ENCODE measurements around the gene PRKCB. TPM values are rescaled to one million over a fixed set of nuclear protein-coding genes. Genes with fewer than 3 reads are reported as not detected.

PRKCB gene
- total and polyA plus RNA-seq, 12 donors, result 0.30 to 8.8 (median 1.1) TPM

GRCh38 chr16:23856251-23856709 is 20.5 kb downstream of the PRKCB start:
- WGBS, 2 donors, result 79 to 81% methylated on average over 2 of the region's 2 CpGs
- intact Hi-C loops (cut with DNase I), result no loop called here
- no peak for TF ChIP-seq CTCF (IDR thresholded peaks at IDR 0.05)

GRCh38 chr16:23857256-23857880 is 21.6 kb downstream of the PRKCB start:
- no peaks in the 10 kb centered on the region for H3K9me3 ChIP-seq
- H3K4me1 ChIP-seq, result peaks cover 0 to 90% (median 0%) of the 10 kb centered on the region in 9 donors
- no peaks in the 10 kb centered on the region for H3K36me3 ChIP-seq
- peak in 3 of 8 donors; percentile 39 to 60 (median 39) for ATAC-seq
- H3K4me3 ChIP-seq, result no peak overlapping the region
- no peak for TF ChIP-seq CTCF (IDR thresholded peaks at IDR 0.05)
- DNase-seq, result no peak
- H3K27me3 ChIP-seq, result peaks cover 0 to 12% (median 3%) of the 10 kb centered on the region in 7 donors
- WGBS, 2 donors, result 20 to 25% methylated on average over 11 of the region's 11 CpGs
- peak overlapping the region in 1 of 10 donors; percentile 36 for H3K27ac ChIP-seq
- intact Hi-C loops (cut with DNase I), result no loop called here

More at GRCh38 chr16:23856251-23856709, 20.5 kb downstream of the PRKCB start:
- Histone ChIP-seq H3K36me3 (no peaks in the 10 kb centered on the region), H3K27ac (no peak overlapping the region), H3K4me1 (peaks cover 0 to 79% (median 0%) of the 10 kb centered on the region in 9 donors), H3K9me3 (peaks cover 0 to 9% (median 0%) of the 10 kb centered on the region in 11 donors), H3K4me3 (no peak overlapping the region), H3K27me3 (peaks cover 0 to 9% (median 3%) of the 10 kb centered on the region in 7 donors)
- DNase-seq, result no peak
- ATAC-seq, result no peak

GRCh38 chr16:23857881-23858269 is 22.1 kb downstream of the PRKCB start:
- no peak overlapping the region for H3K4me3 ChIP-seq
- no peak for TF ChIP-seq CTCF (IDR thresholded peaks at IDR 0.05)
- H3K27ac ChIP-seq, result peak overlapping the region in 1 of 10 donors; percentile 58
- intact Hi-C loops (cut with DNase I), result no loop called here
- no peak for ATAC-seq
- no peak for DNase-seq
- H3K27me3 ChIP-seq, result peaks cover 0 to 15% (median 3%) of the 10 kb centered on the region in 7 donors
- no peaks in the 10 kb centered on the region for H3K36me3 ChIP-seq
- 53 to 58% methylated on average over 1 of the region's 1 CpG for WGBS, 2 donors
- peaks cover 0 to 90% (median 0%) of the 10 kb centered on the region in 9 donors for H3K4me1 ChIP-seq
- no peaks in the 10 kb centered on the region for H3K9me3 ChIP-seq

DNA sequence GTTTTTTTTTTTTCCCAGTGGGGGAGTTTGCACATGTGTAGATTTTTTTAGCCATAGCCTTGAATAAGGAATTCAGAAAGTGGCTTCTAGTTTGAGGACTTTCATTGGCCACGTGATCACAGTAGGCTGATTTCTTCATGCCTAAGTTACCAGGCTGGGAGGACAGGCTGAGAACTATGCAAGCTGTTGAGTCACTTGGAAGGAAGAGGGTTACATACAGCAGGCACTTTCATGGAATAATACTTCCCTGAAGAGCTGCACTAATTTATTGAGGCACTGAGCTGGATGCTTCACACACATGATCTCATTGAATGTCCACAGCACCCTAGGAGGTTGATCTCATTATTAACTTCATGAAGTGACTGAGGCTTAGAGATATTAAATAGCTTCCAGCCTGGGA is 22.8 kb downstream of the PRKCB start:
- ATAC-seq (peak in 1 of 8 donors; percentile 74), DNase-seq (no peak)
- intact Hi-C loops (cut with DNase I), result no loop called here
- Histone ChIP-seq H3K27ac (peak overlapping the region in 1 of 10 donors; percentile 58), H3K4me1 (peaks cover 0 to 88% (median 0%) of the 10 kb centered on the region in 9 donors), H3K9me3 (no peaks in the 10 kb centered on the region), H3K4me3 (no peak overlapping the region), H3K36me3 (no peaks in the 10 kb centered on the region), H3K27me3 (peaks cover 0 to 19% (median 3%) of the 10 kb centered on the region in 7 donors)
- WGBS, 2 donors, result 36 to 41% methylated on average over 1 of the region's 1 CpG
- no peak for TF ChIP-seq CTCF (IDR thresholded peaks at IDR 0.05)
